ENCODE data around the gene ABCC9. TPM values are rescaled to one million over a fixed set of nuclear protein-coding genes. Genes with fewer than 3 reads are reported as not detected.

The ABCC9 gene
- total RNA-seq, 1 donor from 2014 or later, result 2.7 TPM

GRCh38 chr12:21756699-21757098 lies 184.5 kb downstream of the ABCC9 start:
- Mint-ChIP-seq H3K27me3 (ENCODE audit: low read depth) (peaks cover 10% of the 10 kb centered on the region), H3K9me3 (ENCODE audit: low read depth) (peaks cover 3% of the 10 kb centered on the region)
- TF ChIP-seq, protein P1, sequence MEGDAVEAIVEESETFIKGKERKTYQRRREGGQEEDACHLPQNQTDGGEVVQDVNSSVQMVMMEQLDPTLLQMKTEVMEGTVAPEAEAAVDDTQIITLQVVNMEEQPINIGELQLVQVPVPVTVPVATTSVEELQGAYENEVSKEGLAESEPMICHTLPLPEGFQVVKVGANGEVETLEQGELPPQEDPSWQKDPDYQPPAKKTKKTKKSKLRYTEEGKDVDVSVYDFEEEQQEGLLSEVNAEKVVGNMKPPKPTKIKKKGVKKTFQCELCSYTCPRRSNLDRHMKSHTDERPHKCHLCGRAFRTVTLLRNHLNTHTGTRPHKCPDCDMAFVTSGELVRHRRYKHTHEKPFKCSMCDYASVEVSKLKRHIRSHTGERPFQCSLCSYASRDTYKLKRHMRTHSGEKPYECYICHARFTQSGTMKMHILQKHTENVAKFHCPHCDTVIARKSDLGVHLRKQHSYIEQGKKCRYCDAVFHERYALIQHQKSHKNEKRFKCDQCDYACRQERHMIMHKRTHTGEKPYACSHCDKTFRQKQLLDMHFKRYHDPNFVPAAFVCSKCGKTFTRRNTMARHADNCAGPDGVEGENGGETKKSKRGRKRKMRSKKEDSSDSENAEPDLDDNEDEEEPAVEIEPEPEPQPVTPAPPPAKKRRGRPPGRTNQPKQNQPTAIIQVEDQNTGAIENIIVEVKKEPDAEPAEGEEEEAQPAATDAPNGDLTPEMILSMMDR (IDR thresholded peaks at IDR 0.05), result no peak

DNA sequence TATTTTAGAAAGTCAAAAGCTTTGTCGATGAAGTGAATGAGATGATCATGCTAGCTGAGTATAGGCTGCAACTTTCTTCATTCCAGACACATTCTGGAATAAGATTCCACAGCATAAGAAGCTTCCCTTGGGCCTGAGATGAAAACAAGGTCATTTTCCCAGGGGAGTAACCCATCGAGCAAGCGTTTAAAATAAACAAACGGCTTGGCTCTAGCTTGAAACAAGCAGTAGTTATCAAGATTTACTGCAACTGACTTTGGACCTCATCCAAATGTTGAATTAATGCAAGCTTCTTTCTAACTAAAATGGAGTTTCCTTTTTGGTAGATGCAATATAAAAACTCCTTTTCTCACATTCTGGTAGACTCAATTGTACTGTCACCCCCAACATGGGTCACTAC lies 189.7 kb downstream of the ABCC9 start:
- H3K27me3 Mint-ChIP-seq (ENCODE audit: low read depth), result peaks cover 28% of the 10 kb centered on the region
- DNase-seq (ENCODE audit: low spot score), result no peak
- H3K4me1 Mint-ChIP-seq (ENCODE audit: low read depth), result no peaks in the 10 kb centered on the region

More at GRCh38 chr12:21756699-21757098, 184.5 kb downstream of the ABCC9 start:
- Mint-ChIP-seq H3K4me3 (ENCODE audit: unreplicated experiment) (no peak overlapping the region), H3K4me1 (ENCODE audit: low read depth) (no peaks in the 10 kb centered on the region), H3K36me3 (ENCODE audit: low read depth) (no peaks in the 10 kb centered on the region), H3K27ac (ENCODE audit: unreplicated experiment) (no peak overlapping the region)
- DNase-seq (ENCODE audit: low spot score), result no peak

More for the DNA sequence above, 189.7 kb downstream of the ABCC9 start:
- Mint-ChIP-seq H3K27ac (ENCODE audit: unreplicated experiment) (no peak overlapping the region), H3K9me3 (ENCODE audit: low read depth) (peaks cover 11% of the 10 kb centered on the region), H3K4me3 (ENCODE audit: unreplicated experiment) (no peak overlapping the region), H3K36me3 (ENCODE audit: low read depth) (peaks cover 2% of the 10 kb centered on the region)
- TF ChIP-seq, protein P1 (IDR thresholded peaks at IDR 0.05), result no peak

Other genes with a start within 250 kb of the ABCC9 start
- gene KCNJ8, start 166.7 kb downstream of the ABCC9 start, total RNA-seq, result 1.1 TPM in 2 of 3 replicates, not detected in the other
- 26.1 to 28.5 TPM (median 27.0 TPM) in 3 replicates for gene CMAS, start 104.8 kb upstream of the ABCC9 start, total RNA-seq

Data from chondrocyte (in vitro differentiated cells).